Neural crest cell (in vitro differentiated cells): ENCODE data around the gene MUC12. TPM values are rescaled to one million over a fixed set of nuclear protein-coding genes. Genes with fewer than 3 reads are reported as not detected.

Source experiments
- DNase-seq: peaks from one replicate; pipeline ENCODE4 v3.0.0; 2021; ENCODE audit warnings: low read depth, mixed read lengths, low spot score
- H3K27ac Mint-ChIP-seq: one replicate; pipeline ENCODE4 v1.8.0; 2021; ENCODE audit warnings: mild to moderate bottlenecking, mixed read lengths; ENCODE audit not compliant: unreplicated experiment
- H3K27me3 Mint-ChIP-seq: 2 replicates; pipeline ENCODE4 v1.8.0; 2021; ENCODE audit warnings: low read depth, mild to moderate bottlenecking, mixed read lengths
- H3K36me3 Mint-ChIP-seq: 2 replicates; pipeline ENCODE4 v1.8.0; 2021; ENCODE audit warnings: low read depth, mild to moderate bottlenecking, mixed read lengths
- H3K4me1 Mint-ChIP-seq: 2 replicates; pipeline ENCODE4 v1.8.0; 2021; ENCODE audit warnings: mixed read lengths
- H3K4me3 Mint-ChIP-seq: one replicate; pipeline ENCODE4 v1.8.0; 2021; ENCODE audit warnings: mild to moderate bottlenecking, mixed read lengths
- H3K9me3 Mint-ChIP-seq: 2 replicates; pipeline ENCODE4 v1.8.0; 2021; ENCODE audit warnings: mixed read lengths
- total RNA-seq: library from RNA; stranded (reverse); gene quantifications from 2 replicates; pipeline ENCODE4 v1.2.1, GENCODE V29; 2021
- TF ChIP-seq, protein P1 (sequence below): fragments of 200-600 bp; sonication (generic); conservative IDR thresholded peaks from 2 replicates; pipeline ENCODE4 v1.5.0; 2021; ENCODE audit warnings: antibody characterized with exemption, mild to moderate bottlenecking

Gene MUC12
- total RNA-seq, 1 donor from 2014 or later, result 4.9 TPM

DNA sequence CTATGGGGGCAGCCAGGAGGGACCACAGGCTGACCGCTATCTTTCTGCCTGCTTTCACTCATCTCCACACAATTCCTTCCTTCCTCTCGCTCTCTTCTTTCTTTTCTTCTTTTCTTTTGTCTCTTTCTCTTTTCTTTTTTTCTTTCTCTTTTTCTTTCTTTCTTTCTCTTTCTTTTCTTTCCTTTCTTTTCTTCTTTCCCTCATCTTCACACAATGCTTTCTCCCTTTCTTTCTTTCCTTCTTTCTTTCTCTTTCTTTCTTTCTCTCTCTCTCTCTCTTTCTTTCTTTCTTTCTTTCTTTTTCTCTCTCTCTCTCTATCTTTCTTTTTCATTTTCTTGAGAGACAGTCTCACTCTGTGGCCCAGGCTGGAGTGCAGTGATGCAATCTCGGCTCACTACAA, 6.8 kb upstream of the MUC12 start:
- DNase-seq, result no peak
- H3K4me1 Mint-ChIP-seq, result peaks cover 13% of the 10 kb centered on the region
- no peaks in the 10 kb centered on the region for H3K9me3 Mint-ChIP-seq
- no peaks in the 10 kb centered on the region for H3K36me3 Mint-ChIP-seq
- TF ChIP-seq, protein P1, sequence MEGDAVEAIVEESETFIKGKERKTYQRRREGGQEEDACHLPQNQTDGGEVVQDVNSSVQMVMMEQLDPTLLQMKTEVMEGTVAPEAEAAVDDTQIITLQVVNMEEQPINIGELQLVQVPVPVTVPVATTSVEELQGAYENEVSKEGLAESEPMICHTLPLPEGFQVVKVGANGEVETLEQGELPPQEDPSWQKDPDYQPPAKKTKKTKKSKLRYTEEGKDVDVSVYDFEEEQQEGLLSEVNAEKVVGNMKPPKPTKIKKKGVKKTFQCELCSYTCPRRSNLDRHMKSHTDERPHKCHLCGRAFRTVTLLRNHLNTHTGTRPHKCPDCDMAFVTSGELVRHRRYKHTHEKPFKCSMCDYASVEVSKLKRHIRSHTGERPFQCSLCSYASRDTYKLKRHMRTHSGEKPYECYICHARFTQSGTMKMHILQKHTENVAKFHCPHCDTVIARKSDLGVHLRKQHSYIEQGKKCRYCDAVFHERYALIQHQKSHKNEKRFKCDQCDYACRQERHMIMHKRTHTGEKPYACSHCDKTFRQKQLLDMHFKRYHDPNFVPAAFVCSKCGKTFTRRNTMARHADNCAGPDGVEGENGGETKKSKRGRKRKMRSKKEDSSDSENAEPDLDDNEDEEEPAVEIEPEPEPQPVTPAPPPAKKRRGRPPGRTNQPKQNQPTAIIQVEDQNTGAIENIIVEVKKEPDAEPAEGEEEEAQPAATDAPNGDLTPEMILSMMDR, result no peak
- H3K4me3 Mint-ChIP-seq, result no peak overlapping the region
- H3K27me3 Mint-ChIP-seq, result peaks cover 53% of the 10 kb centered on the region
- no peak overlapping the region for H3K27ac Mint-ChIP-seq

DNA sequence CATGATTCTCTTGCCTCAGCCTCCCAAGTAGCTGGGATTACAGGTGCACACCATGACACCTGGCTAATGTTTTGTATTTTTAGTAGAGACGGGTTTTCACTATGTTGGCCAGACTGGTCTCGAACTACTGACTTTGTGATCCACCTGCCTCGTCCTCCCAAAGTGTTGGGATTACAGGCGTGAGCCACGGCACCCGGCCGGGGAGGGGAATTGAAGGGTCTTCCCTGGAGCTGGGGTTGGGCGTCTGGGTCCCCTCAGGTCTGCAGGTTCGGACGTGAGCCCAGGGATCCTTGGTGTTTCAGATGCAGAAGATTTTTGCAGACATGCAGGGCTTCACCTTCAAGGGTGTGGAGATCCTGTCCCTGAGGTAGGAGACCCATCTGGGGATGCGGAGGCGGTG, 6.0 kb upstream of the MUC12 start:
- TF ChIP-seq, protein P1, result no peak
- Mint-ChIP-seq H3K9me3 (no peaks in the 10 kb centered on the region), H3K27ac (no peak overlapping the region), H3K4me1 (peaks cover 21% of the 10 kb centered on the region), H3K27me3 (peaks cover 62% of the 10 kb centered on the region), H3K36me3 (no peaks in the 10 kb centered on the region), H3K4me3 (no peak overlapping the region)
- no peak for DNase-seq

DNA sequence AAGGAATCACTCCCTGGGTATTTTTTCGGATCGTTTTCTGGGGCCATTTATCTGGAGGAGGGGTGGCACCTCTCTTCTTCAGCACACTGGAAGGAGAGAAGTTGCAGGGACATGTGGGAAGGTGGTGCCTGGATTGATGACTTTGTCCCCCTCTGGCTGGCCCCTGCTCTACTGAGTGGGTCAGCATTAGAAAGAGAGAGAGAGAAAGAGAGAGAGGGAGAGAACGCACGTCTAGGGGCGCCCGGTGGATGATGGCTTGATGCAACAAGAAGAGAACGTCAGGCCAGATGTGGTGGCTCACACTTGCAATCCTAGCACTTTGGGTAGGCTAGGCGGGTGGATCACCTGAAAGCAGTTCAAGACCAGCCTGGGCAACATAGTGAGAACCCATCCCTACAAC, 5.5 kb upstream of the MUC12 start:
- Mint-ChIP-seq H3K9me3 (no peaks in the 10 kb centered on the region), H3K4me3 (no peak overlapping the region), H3K4me1 (peaks cover 21% of the 10 kb centered on the region), H3K27me3 (peaks cover 66% of the 10 kb centered on the region), H3K36me3 (no peaks in the 10 kb centered on the region), H3K27ac (no peak overlapping the region)
- TF ChIP-seq, protein P1, result no peak
- DNase-seq, result no peak

DNA sequence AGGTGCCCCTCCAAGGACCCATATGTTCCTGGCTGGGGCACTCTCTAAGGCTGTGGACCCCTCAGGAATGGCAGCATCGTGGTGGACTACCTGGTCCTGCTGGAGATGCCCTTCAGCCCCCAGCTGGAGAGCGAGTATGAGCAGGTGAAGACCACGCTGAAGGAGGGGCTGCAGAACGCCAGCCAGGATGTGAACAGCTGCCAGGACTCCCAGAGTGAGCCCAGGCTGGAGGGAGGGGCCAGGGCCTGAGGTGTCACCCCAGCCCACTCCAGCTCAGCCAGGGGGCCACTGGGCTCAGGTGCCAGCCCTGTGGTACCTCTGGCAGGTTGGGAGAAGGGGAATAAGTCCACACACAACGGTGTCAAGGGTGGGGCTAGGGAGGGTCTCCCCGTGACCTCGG, 4.7 kb upstream of the MUC12 start:
- Mint-ChIP-seq H3K4me3 (no peak overlapping the region), H3K27ac (no peak overlapping the region), H3K4me1 (peaks cover 21% of the 10 kb centered on the region), H3K9me3 (no peaks in the 10 kb centered on the region), H3K27me3 (peaks cover 74% of the 10 kb centered on the region), H3K36me3 (no peaks in the 10 kb centered on the region)
- TF ChIP-seq, protein P1, result no peak
- DNase-seq, result no peak

DNA sequence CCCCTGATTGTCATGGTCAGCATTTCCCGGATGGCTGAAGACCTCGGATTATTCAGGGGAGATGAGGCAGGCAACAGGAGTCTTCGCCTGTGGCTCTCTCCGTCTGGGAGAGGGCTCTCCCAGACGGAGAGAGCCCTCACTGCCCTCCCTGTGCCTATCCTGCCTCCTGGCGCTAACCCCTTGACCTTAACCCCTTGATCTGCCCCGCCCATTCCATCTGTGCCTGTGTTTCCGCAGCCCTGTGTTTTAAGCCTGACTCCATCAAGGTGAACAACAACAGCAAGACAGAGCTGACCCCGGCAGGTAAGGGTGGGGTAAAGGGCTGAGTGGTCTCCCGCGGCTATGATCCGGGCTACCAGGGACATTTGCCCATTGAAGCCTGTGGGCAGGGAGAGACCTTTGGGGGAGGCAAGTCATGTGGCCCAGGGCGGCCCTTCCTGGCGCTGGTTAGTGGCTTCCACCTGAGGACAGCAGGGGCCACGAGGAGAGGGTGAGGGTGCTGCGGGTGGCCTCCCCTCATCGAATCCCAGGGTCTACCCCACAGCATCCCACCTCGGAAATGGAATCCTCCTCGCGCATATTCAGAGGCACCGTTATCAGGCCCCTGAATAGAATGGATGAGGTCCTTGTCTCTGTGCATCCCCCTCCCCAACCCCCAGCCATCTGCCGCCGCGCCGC, 4.2 kb upstream of the MUC12 start:
- Mint-ChIP-seq H3K9me3 (no peaks in the 10 kb centered on the region), H3K36me3 (no peaks in the 10 kb centered on the region), H3K4me3 (peak overlapping the region; percentile 69), H3K4me1 (peaks cover 21% of the 10 kb centered on the region), H3K27me3 (peaks cover 80% of the 10 kb centered on the region), H3K27ac (no peak overlapping the region)
- DNase-seq, result no peak
- TF ChIP-seq, protein P1, result no peak
